HUDEP-2 (cell line): ENCODE results near the gene TNS4.

Experiments
- DNase-seq, 76 experiments: peaks; one replicate each; lab custom pipeline; 2025; ENCODE audit not compliant: unreplicated experiment in 76 of 76; lab: John Stamatoyannopoulos, UW

TNS4 gene

DNA sequence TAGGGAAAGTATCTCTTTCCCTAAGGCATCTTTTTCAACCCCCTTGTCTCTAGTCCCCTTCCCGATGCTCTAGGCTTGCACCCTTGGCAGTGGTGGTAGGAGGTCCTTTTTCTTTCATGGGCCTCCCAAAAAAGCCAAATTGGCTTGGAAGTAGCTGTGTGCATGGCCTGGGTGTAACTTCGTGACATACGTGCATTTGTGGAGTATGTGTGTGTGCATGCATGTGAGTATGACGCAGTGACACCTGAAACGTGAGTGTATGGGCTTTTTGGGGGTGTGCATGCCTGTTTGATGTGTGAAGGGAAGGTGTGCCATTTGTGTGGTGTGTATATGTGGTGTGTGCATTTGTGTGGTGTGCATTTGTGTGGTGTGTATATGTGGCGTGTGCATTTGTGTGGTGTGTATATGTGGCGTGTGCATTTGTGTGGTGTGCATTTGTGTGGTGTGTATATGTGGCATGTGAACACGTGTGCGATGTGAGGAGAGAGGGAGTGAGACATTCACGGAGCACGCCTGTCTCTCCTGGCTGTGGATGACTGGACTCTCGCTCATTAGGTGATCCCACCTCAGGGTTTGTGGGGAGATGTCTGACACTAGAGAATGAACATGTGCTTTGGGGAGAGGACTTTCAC, 42.5 kb downstream of the TNS4 start:
- DNase-seq = no peak

GRCh38 chr17:40457964-40458791, 43.2 kb downstream of the TNS4 start:
- peak in 1 of 76 experiments; percentile 1 for DNase-seq

DNA sequence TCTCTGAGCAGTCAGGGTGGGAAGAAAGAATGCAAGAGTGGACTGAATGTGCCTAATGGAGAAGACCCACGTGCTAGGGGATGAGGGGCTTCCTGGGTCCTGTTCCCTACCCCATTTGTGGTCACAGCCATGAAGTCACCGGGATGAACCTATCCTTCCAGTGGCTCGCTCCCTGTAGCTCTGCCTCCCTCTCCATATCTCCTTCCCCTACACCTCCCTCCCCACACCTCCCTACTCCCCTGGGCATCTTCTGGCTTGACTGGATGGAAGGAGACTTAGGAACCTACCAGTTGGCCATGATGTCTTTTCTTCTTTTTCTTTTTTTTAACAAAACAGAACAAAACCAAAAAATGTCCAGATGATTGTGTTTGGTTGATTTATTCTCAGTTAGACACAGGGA, 44.1 kb downstream of the TNS4 start:
- no peak for DNase-seq

- no peak for DNase-seq
Observed at GRCh38 chr17:40456396-40456951, 44.9 kb downstream of the TNS4 start.

- DNase-seq = no peak
Observed at GRCh38 chr17:40454613-40454995, 46.8 kb downstream of the TNS4 start.

DNA sequence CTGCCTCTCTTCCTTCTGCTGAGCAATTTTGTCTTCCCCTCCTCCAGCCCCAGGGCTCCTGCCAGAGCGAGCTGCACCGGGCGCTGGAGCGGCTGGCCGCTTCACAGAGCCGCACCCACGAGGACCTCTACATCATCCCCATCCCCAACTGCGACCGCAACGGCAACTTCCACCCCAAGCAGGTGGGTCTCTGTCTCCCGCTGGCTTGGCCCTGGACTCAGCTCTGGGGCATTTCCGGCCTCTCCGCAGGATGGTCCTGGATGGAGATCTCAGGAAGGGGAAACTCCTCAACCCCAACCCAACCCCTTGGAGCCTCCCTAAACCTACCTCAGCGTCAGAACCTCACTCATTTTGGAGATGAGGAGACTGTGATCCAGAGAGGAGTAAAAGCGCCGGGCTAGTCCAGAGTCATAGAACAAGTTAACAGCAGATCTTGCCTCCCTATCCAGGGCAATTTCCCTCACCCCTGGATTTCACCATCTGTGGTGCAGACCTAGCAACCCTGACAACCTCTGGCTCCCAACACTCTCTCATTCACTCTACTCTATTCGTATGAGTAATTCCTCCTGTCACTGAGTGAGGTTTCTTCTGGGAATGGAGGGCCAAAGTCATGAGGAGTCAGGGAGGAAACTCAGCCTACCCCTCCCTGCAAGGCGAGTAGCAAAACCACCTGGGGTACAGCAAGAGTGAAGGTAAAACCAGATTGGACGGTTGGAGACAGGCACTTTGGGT, 47.4 kb downstream of the TNS4 start:
- no peak for DNase-seq

GRCh38 chr17:40452921-40453378, 48.5 kb downstream of the TNS4 start:
- DNase-seq = no peak

DNA sequence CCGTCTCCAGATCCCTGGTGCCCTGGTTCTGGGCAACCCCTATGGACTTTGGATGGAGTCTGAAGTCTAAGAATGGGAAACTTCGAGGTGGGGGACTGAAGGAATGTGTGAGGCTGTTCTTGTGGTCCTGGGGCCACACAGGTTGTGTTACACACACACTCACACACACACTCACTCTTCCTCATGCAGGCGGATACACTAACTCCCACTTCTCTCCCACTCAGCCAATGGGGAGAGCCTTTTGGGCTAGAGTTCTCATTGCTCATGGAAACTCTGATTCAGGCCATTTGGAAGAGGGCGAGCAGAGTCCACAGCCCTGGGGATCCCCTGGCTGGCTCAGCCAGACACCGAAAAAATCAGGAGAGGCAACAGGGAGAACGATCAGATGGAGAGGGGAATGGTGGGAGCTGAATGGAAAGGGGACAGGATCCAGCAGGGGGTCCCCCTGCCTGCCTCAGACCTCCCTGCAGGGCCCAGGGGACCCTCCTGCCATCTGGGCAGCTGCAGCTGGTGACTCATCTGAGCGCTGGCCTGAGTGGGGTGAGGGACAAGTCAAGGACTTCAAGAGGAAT, 49.1 kb downstream of the TNS4 start:
- DNase-seq = peak in 6 of 76 experiments; percentile 11 to 35 (median 28)

DNA sequence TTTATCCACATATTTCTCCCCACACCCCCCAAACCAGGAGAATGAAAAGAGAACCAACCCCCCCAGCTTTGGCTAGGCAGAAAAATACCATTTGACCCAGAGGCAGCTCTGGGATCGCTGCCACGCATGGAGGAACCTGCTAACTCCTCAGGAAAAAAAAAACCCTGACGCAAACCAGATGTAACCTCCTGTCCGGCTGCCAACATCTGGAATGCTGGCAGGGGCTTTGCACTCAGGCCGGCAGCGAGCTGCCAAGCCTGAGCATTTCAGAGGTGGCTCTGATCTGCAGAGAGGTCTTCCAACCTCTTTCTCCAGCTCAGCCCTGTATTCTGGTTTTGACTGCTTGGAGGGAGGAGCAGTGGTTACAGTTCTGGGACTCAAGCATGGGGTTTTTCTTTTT, 50.0 kb downstream of the TNS4 start:
- DNase-seq = no peak

GRCh38 chr17:40450175-40450574, 51.2 kb downstream of the TNS4 start:
- peak in 29 of 76 experiments; percentile 7 to 55 (median 24) for DNase-seq

DNA sequence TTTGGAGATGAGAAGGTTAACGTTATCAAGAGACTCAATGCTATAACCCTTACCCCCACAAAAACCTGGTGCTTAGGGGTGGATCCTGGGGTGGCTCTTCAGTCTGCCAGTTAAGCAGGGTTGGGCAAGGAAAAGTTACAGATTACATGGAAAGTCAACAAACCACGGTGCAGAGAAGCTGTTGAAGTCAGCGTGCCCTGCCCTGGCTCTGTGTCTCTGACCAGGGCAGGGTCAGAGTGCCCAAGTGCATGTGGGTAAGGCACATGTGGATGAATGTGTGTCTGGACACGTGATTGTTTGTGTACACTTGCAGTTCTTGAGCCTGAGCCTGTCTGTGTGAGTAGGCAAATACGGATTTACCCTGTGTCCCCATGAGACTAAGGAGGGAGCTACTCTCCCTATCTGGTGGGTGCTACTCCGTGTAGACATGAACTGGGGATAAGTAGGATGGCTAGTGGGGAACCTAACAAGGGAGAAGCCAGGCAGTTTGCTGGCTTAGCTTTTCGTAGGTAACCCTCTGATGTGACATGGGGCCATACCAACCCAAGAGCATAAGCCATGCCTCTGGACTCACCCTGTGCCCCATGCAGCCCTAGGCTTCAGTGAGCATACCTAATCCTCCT, 52.7 kb downstream of the TNS4 start:
- DNase-seq = no peak

DNA sequence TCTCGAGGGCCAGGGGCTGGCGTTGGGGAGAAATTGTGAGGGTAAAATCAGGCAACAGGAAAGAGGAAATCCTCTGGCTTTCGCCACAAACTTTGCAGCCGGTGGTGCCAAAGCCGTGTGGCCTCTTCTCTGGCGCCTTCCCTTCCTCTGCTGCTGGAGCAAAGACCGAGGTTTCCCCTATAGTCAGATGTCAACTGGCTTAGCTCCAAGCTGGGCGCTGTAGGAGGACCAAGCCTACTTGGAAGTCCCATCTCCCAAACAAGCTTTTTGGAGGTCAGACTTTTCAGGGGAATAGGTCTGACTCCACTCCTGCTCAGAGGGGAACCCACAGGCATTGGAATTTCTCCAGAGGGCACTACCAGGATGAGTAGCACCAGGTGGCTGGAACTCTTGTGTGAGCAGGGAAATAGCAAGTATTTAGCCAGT, 53.2 kb downstream of the TNS4 start:
- no peak for DNase-seq

- DNase-seq = peak in 5 of 76 experiments; percentile 12 to 26 (median 16)
Observed at GRCh38 chr17:40447806-40448205, 53.6 kb downstream of the TNS4 start.

DNA sequence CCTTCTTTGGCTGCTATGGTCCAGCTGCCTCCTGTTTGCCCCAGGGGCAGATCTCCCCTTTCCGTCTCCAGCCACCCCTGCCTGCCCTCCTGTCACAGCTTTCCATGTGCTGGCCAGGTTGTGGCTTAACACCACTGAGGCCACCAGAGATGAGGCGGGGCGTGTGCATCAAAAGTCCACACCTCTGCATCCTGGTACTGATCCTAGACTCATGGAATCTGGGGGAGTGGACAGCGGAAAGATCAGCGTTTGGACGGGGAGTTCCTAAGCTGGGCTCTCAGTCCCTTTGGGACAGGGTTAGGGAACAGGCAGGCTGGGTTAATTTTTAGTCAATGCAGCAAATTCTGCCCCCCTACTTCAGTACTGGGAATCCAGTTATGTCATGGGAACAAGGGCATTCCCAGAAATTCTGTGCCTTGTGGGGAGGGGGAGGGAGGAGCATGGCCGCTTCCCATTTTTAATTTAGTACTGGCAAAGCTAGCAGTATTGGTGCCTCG, 54.2 kb downstream of the TNS4 start:
- no peak for DNase-seq

GRCh38 chr17:40445751-40446468, 55.5 kb downstream of the TNS4 start:
- DNase-seq = no peak

GRCh38 chr17:40443988-40444899, 57.2 kb downstream of the TNS4 start:
- no peak for DNase-seq

DNA sequence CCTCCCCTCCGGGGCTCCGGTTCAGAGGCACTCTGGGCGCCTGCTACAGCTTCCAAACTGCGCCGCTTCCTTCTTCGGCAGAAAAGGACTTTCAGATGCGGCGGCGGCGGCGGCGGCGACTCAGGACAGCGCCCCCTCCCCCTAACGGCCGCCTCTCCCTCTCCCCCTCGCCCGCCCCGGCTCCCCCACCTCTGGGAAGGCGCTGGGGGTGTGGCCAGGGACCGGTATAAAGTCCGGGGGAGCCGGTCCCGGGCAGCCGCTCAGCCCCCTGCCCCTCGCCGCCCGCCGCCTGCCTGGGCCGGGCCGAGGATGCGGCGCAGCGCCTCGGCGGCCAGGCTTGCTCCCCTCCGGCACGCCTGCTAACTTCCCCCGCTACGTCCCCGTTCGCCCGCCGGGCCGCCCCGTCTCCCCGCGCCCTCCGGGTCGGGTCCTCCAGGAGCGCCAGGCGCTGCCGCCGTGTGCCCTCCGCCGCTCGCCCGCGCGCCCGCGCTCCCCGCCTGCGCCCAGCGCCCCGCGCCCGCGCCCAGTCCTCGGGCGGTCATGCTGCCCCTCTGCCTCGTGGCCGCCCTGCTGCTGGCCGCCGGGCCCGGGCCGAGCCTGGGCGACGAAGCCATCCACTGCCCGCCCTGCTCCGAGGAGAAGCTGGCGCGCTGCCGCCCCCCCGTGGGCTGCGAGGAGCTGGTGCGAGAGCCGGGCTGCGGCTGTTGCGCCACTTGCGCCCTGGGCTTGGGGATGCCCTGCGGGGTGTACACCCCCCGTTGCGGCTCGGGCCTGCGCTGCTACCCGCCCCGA, 58.0 kb downstream of the TNS4 start, which contains the start of gene IGFBP4:
TSS of gene IGFBP4 (plus strand) at position 255 of the 792 bp plus-strand sequence. CDS start at position 541, 286 bp downstream.
- DNase-seq = peak in 55 of 76 experiments; percentile 10 to 73 (median 47)
